GM23338 (cell line): ENCODE data around the gene KCTD10. TPM values are rescaled to one million over a fixed set of nuclear protein-coding genes. Genes with fewer than 3 reads are reported as not detected.

Experiments used
- ATAC-seq: fragments of 200-7000 bp; cut with Tn5 transposase; 3 replicates; pipeline ENCODE4 v1.9.1; 2020
- DNase-seq: peaks from one replicate; pipeline ENCODE4 v3.0.0-alpha.2; 2015; ENCODE audit warnings: low spot score
- H2AFZ ChIP-seq: fragments of 200-600 bp; sonication (generic); 2 replicates; pipeline ENCODE4 v1.8.0; 2016; ENCODE audit warnings: antibody characterized with exemption, mild to moderate bottlenecking, moderate library complexity
- H3F3A ChIP-seq: fragments of 200-600 bp; sonication (generic); replicated peaks from 2 replicates; pipeline ENCODE4 v1.8.0; 2017; ENCODE audit warnings: antibody characterized with exemption, mixed run types, low read depth
- H3K27ac ChIP-seq: fragments of 200-600 bp; sonication (generic); 2 replicates; pipeline ENCODE4 v1.6.1; 2016; ENCODE audit warnings: low read depth
- H3K27me3 ChIP-seq: fragments of 200-600 bp; sonication (generic); 2 replicates; pipeline ENCODE4 v1.8.0; 2016; ENCODE audit warnings: mild to moderate bottlenecking, mixed run types, moderate library complexity; ENCODE audit not compliant: insufficient read depth
- H3K36me3 ChIP-seq: fragments of 200-600 bp; sonication (generic); 2 replicates; pipeline ENCODE4 v1.8.0; 2016; ENCODE audit warnings: mild to moderate bottlenecking; ENCODE audit not compliant: insufficient read depth
- H3K4me1 ChIP-seq: fragments of 200-600 bp; sonication (generic); 2 replicates; pipeline ENCODE4 v1.8.0; 2016; ENCODE audit warnings: mild to moderate bottlenecking, moderate library complexity; ENCODE audit not compliant: insufficient read depth
- H3K4me2 ChIP-seq: fragments of 200-600 bp; sonication (generic); 2 replicates; pipeline ENCODE4 v1.7.1; 2017; ENCODE audit warnings: mixed run types
- H3K4me3 ChIP-seq: fragments of 200-600 bp; sonication (generic); 2 replicates; pipeline ENCODE4 v1.6.1; 2016; ENCODE audit warnings: mixed run types
- H3K79me2 ChIP-seq: fragments of 200-600 bp; sonication (generic); replicated peaks from 2 replicates; pipeline ENCODE4 v1.8.0; 2017; ENCODE audit warnings: mild to moderate bottlenecking; ENCODE audit not compliant: insufficient read depth
- H3K9me2 ChIP-seq: fragments of 200-600 bp; sonication (generic); 2 replicates; pipeline ENCODE4 v1.8.0; 2017; ENCODE audit not compliant: insufficient read depth
- H4K20me1 ChIP-seq: fragments of 200-600 bp; sonication (generic); replicated peaks from 2 replicates; pipeline ENCODE4 v1.8.0; 2017; ENCODE audit warnings: mild to moderate bottlenecking; ENCODE audit not compliant: insufficient read depth
- H3K27ac Mint-ChIP-seq: 2 replicates; pipeline ENCODE4 v1.8.0; 2020; ENCODE audit warnings: inconsistent platforms, mild to moderate bottlenecking, moderate library complexity, mixed read lengths
- H3K27me3 Mint-ChIP-seq: 3 replicates; pipeline ENCODE4 v1.8.0; 2022; ENCODE audit warnings: low read depth, mild to moderate bottlenecking, moderate library complexity, mixed read lengths, inconsistent platforms; ENCODE audit not compliant: insufficient read depth, poor library complexity
- H3K36me3 Mint-ChIP-seq: 3 replicates; pipeline ENCODE4 v1.8.0; 2021; ENCODE audit warnings: low read depth, mild to moderate bottlenecking, inconsistent platforms, moderate library complexity, mixed read lengths
- H3K4me1 Mint-ChIP-seq: 3 replicates; pipeline ENCODE4 v1.8.0; 2020; ENCODE audit warnings: mild to moderate bottlenecking, inconsistent platforms, mixed read lengths
- H3K4me3 Mint-ChIP-seq: 3 replicates; pipeline ENCODE4 v1.8.0; 2021; ENCODE audit warnings: moderate library complexity, mild to moderate bottlenecking, inconsistent platforms, mixed read lengths
- H3K9me3 Mint-ChIP-seq: 3 replicates; pipeline ENCODE4 v1.8.0; 2020; ENCODE audit warnings: moderate library complexity, mild to moderate bottlenecking, inconsistent platforms, mixed read lengths
- CREB1 ChIP-seq: fragments of 250-450 bp; sonication (Bioruptor Pico); IDR thresholded peaks from 2 replicates; pipeline ENCODE4 v1.5.0; 2020; ENCODE audit warnings: low read depth, mild to moderate bottlenecking, moderate library complexity
- ETS1 ChIP-seq: IDR thresholded peaks from 2 replicates; pipeline ENCODE4 v1.6.1; 2016; ENCODE audit warnings: antibody characterized with exemption
- EZH2 ChIP-seq: fragments of 200-600 bp; sonication (generic); IDR thresholded peaks from one replicate; pipeline ENCODE4 v1.8.0; 2017; ENCODE audit warnings: antibody characterized with exemption, mild to moderate bottlenecking, low read depth; ENCODE audit not compliant: unreplicated experiment
- EZH2phosphoT487 ChIP-seq: fragments of 200-600 bp; sonication (generic); IDR thresholded peaks from one replicate; pipeline ENCODE4 v1.8.1; 2018; ENCODE audit warnings: antibody characterized with exemption; ENCODE audit not compliant: unreplicated experiment
- POLR2AphosphoS5 ChIP-seq: IDR thresholded peaks from 2 replicates; pipeline ENCODE4 v1.6.1; 2016; ENCODE audit warnings: antibody characterized with exemption, low read depth
- STAT1 ChIP-seq: IDR thresholded peaks from one replicate; pipeline ENCODE4 v1.6.1; 2016; ENCODE audit warnings: antibody characterized with exemption; ENCODE audit not compliant: unreplicated experiment
- ZNF114 ChIP-seq: fragments of 250-450 bp; sonication (Bioruptor Pico); IDR thresholded peaks from 2 replicates; pipeline ENCODE4 v1.5.0; 2020; ENCODE audit warnings: mild to moderate bottlenecking, moderate library complexity
- ZNF331 ChIP-seq: fragments of 250-450 bp; sonication (Bioruptor Pico); IDR thresholded peaks from 2 replicates; pipeline ENCODE4 v1.5.0; 2020; ENCODE audit warnings: low read depth, mild to moderate bottlenecking, moderate library complexity
- ZNF462 ChIP-seq: fragments of 250-450 bp; sonication (Bioruptor Pico); IDR thresholded peaks from 2 replicates; pipeline ENCODE4 v1.5.0; 2020; ENCODE audit warnings: mild to moderate bottlenecking, moderate library complexity
- polyA plus RNA-seq: library from polyadenylated mRNA; unstranded; fragments of >200 nt; fragmentation: Nextera tagmentation; extraction: Ambion mirVana; gene quantifications from 2 replicates; pipeline ENCODE4 v1.2.1, GENCODE V29; 2016
- total RNA-seq: library from RNA; depleted of rRNA; stranded (reverse); fragments of >200 nt; shearing (Covaris generic); gene quantifications from 2 replicates; pipeline ENCODE4 v1.2.3, GENCODE V29; 2014
- TF ChIP-seq, protein P1 (sequence below), 2 experiments: fragments of 200-600 bp in 1 of 2; sonication (generic) in 1 of 2; conservative IDR thresholded peaks; 2 replicates each; pipeline versions ENCODE4 v1.5.1 to v1.6.1; 2016 to 2017; ENCODE audit warnings: antibody characterized with exemption in 2 of 2, low read depth in 2 of 2, mild to moderate bottlenecking in 2 of 2, moderate library complexity in 1 of 2

KCTD10 gene
- total and polyA plus RNA-seq, 2 experiments from 2014 or later, result 15.8 to 45.2 TPM

DNA sequence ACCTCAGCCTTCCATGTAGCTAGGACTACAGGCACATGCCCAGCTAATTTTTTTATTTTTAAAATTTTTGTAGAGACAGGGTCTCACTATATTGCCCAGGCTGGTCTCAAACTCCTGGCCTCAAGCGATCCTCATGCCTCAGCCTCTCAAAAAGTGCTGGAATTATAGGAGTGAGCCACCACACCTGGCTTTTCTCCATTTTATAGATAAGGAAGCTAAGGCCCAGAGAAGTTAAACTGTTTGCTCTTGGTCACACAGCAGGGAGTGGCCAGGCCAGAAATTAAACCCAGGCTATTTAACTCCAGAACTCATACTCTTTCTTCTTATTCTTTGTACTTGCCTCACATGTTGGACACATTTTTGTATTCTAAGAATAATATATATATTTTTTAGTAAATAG, 16.8 kb upstream of the KCTD10 start:
- H3K4me1 ChIP-seq, result no peaks in the 10 kb centered on the region
- no peaks in the 10 kb centered on the region for H3K4me1 Mint-ChIP-seq
- no peak overlapping the region for H3K4me2 ChIP-seq

More for the DNA sequence above, 16.8 kb upstream of the KCTD10 start:
- Histone ChIP-seq H3K4me3 (no peak overlapping the region), H2AFZ (no peak overlapping the region), H4K20me1 (no peaks in the 10 kb centered on the region), H3K36me3 (peaks cover 28% of the 10 kb centered on the region), H3K27ac (no peak overlapping the region), H3K27me3 (no peaks in the 10 kb centered on the region), H3K9me2 (no peaks in the 10 kb centered on the region), H3K79me2 (no peaks in the 10 kb centered on the region), H3F3A (no peaks in the 10 kb centered on the region)
- H3K27me3 Mint-ChIP-seq, result peaks cover 2% of the 10 kb centered on the region
- DNase-seq, result no peak
- H3K9me3 Mint-ChIP-seq, result peaks cover 13% of the 10 kb centered on the region
- no peak for TF ChIP-seq EZH2
- TF ChIP-seq CREB1 (CRISPR knock-in tag), result no peak
- TF ChIP-seq POLR2AphosphoS5, result no peak
- TF ChIP-seq ETS1, result no peak
- no peak for TF ChIP-seq ZNF331
- TF ChIP-seq, protein P1, sequence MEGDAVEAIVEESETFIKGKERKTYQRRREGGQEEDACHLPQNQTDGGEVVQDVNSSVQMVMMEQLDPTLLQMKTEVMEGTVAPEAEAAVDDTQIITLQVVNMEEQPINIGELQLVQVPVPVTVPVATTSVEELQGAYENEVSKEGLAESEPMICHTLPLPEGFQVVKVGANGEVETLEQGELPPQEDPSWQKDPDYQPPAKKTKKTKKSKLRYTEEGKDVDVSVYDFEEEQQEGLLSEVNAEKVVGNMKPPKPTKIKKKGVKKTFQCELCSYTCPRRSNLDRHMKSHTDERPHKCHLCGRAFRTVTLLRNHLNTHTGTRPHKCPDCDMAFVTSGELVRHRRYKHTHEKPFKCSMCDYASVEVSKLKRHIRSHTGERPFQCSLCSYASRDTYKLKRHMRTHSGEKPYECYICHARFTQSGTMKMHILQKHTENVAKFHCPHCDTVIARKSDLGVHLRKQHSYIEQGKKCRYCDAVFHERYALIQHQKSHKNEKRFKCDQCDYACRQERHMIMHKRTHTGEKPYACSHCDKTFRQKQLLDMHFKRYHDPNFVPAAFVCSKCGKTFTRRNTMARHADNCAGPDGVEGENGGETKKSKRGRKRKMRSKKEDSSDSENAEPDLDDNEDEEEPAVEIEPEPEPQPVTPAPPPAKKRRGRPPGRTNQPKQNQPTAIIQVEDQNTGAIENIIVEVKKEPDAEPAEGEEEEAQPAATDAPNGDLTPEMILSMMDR (conservative IDR thresholded peaks at IDR 0.05; ENCODE audit: low read depth in 2 of 2), result no peak
- no peak for TF ChIP-seq ZNF462 (CRISPR knock-in tag)
- TF ChIP-seq ZNF114 (CRISPR knock-in tag), result no peak
- TF ChIP-seq EZH2phosphoT487, result no peak
- no peak for TF ChIP-seq STAT1
- ATAC-seq, result no peak
- H3K4me3 Mint-ChIP-seq, result no peak overlapping the region
- peaks cover 56% of the 10 kb centered on the region for H3K36me3 Mint-ChIP-seq
- no peak overlapping the region for H3K27ac Mint-ChIP-seq
